Mucosa of stomach (tissue), 1 donor: ENCODE results near the gene OR52N2.

Experiments used
- H3K27me3 ChIP-seq: one replicate; pipeline ENCODE4 v1.7.0; 2013; ENCODE audit warnings: mild to moderate bottlenecking, low read length; ENCODE audit not compliant: control insufficient read depth, insufficient read depth
- H3K36me3 ChIP-seq: one replicate; pipeline ENCODE4 v1.7.0; 2013; ENCODE audit warnings: low read length; ENCODE audit not compliant: control insufficient read depth, insufficient read depth
- H3K4me1 ChIP-seq: one replicate; pipeline ENCODE4 v1.7.0; 2013; ENCODE audit warnings: mild to moderate bottlenecking, low read length; ENCODE audit not compliant: control insufficient read depth, insufficient read depth
- H3K4me3 ChIP-seq: one replicate; pipeline ENCODE4 v1.7.0; 2013; ENCODE audit warnings: low read length
- H3K9ac ChIP-seq: one replicate; pipeline ENCODE4 v1.7.0; 2013; ENCODE audit warnings: mild to moderate bottlenecking, low read length, moderate library complexity
- H3K9me3 ChIP-seq: one replicate; pipeline ENCODE4 v1.7.0; 2013; ENCODE audit warnings: mild to moderate bottlenecking, low read length, moderate library complexity; ENCODE audit not compliant: control insufficient read depth
- donor health status: Pancreatic carcinoma.

Gene OR52N2

GRCh38 chr11:5808500-5809121 lies at the start of gene OR52N2:
Gene OR52N2, plus strand, starts transcription at chr11:5808924. Its CDS starts 11,412 bp downstream, at chr11:5820336.
- H3K9me3 ChIP-seq = no peaks in the 10 kb centered on the region
- H3K36me3 ChIP-seq = no peaks in the 10 kb centered on the region
- H3K27me3 ChIP-seq = peaks cover 5% of the 10 kb centered on the region
- H3K4me3 ChIP-seq = peak within 1 kb of the TSS; percentile 26
- peak within 1 kb of the TSS; percentile 49 for H3K9ac ChIP-seq
- no peaks in the 10 kb centered on the region for H3K4me1 ChIP-seq

GRCh38 chr11:5767056-5767455 lies 41.7 kb upstream of the OR52N2 start:
- H3K4me3 ChIP-seq = no peak overlapping the region

GRCh38 chr11:5783255-5783654 lies 25.5 kb upstream of the OR52N2 start, which contains the start of gene OR52N5:
Gene OR52N5, minus strand, starts transcription at chr11:5783355. Its CDS starts 4,721 bp downstream, at chr11:5778634.
- H3K36me3 ChIP-seq = no peaks in the 10 kb centered on the region
- no peaks in the 10 kb centered on the region for H3K4me1 ChIP-seq
- H3K4me3 ChIP-seq = no peak within 1 kb of the TSS
- H3K27me3 ChIP-seq = no peaks in the 10 kb centered on the region
- H3K9me3 ChIP-seq = no peaks in the 10 kb centered on the region
- no peak within 1 kb of the TSS for H3K9ac ChIP-seq

More at GRCh38 chr11:5767056-5767455, 41.7 kb upstream of the OR52N2 start:
- H3K27me3 ChIP-seq = no peaks in the 10 kb centered on the region
- H3K36me3 ChIP-seq = no peaks in the 10 kb centered on the region
- H3K9me3 ChIP-seq = no peaks in the 10 kb centered on the region
- no peaks in the 10 kb centered on the region for H3K4me1 ChIP-seq
- no peak overlapping the region for H3K9ac ChIP-seq

GRCh38 chr11:5791165-5791564 lies 17.6 kb upstream of the OR52N2 start, which contains the start of gene OR52N1:
Gene OR52N1, minus strand, starts transcription at chr11:5791265. Its CDS starts 2,449 bp downstream, at chr11:5788816.
- Histone ChIP-seq H3K27me3 (no peaks in the 10 kb centered on the region), H3K9ac (no peak within 1 kb of the TSS), H3K4me1 (no peaks in the 10 kb centered on the region), H3K36me3 (no peaks in the 10 kb centered on the region), H3K4me3 (no peak within 1 kb of the TSS), H3K9me3 (no peaks in the 10 kb centered on the region)

GRCh38 chr11:5796541-5796940 lies 12.2 kb upstream of the OR52N2 start:
- no peaks in the 10 kb centered on the region for H3K9me3 ChIP-seq
- H3K27me3 ChIP-seq = no peaks in the 10 kb centered on the region
- no peaks in the 10 kb centered on the region for H3K4me1 ChIP-seq
- no peak overlapping the region for H3K4me3 ChIP-seq
- no peaks in the 10 kb centered on the region for H3K36me3 ChIP-seq
- no peak overlapping the region for H3K9ac ChIP-seq

- Histone ChIP-seq H3K4me3 (no peak overlapping the region), H3K27me3 (peaks cover 2% of the 10 kb centered on the region), H3K9ac (no peak overlapping the region), H3K9me3 (no peaks in the 10 kb centered on the region), H3K36me3 (no peaks in the 10 kb centered on the region), H3K4me1 (no peaks in the 10 kb centered on the region)
Measured at GRCh38 chr11:5803982-5804381, 4.7 kb upstream of the OR52N2 start.

- Histone ChIP-seq H3K36me3 (no peaks in the 10 kb centered on the region), H3K9me3 (no peaks in the 10 kb centered on the region), H3K4me3 (no peak overlapping the region), H3K4me1 (no peaks in the 10 kb centered on the region), H3K9ac (no peak overlapping the region), H3K27me3 (peaks cover 5% of the 10 kb centered on the region)
Measured at GRCh38 chr11:5807580-5807979, 1.1 kb upstream of the OR52N2 start.

GRCh38 chr11:5809122-5809519 lies 397 bp downstream of the OR52N2 start:
- H3K4me1 ChIP-seq = no peaks in the 10 kb centered on the region
- peak overlapping the region; percentile 49 for H3K9ac ChIP-seq
- peaks cover 5% of the 10 kb centered on the region for H3K27me3 ChIP-seq
- H3K9me3 ChIP-seq = no peaks in the 10 kb centered on the region
- no peaks in the 10 kb centered on the region for H3K36me3 ChIP-seq
- peak overlapping the region; percentile 26 for H3K4me3 ChIP-seq

- Histone ChIP-seq H3K4me3 (no peak overlapping the region), H3K4me1 (no peaks in the 10 kb centered on the region), H3K9me3 (no peaks in the 10 kb centered on the region), H3K9ac (no peak overlapping the region), H3K36me3 (no peaks in the 10 kb centered on the region), H3K27me3 (peaks cover 5% of the 10 kb centered on the region)
Measured at GRCh38 chr11:5809905-5810795, 1.4 kb downstream of the OR52N2 start.

GRCh38 chr11:5815534-5815933 lies 6.8 kb downstream of the OR52N2 start:
- no peaks in the 10 kb centered on the region for H3K9me3 ChIP-seq
- no peaks in the 10 kb centered on the region for H3K36me3 ChIP-seq
- H3K4me1 ChIP-seq = no peaks in the 10 kb centered on the region
- H3K27me3 ChIP-seq = no peaks in the 10 kb centered on the region
- no peak overlapping the region for H3K9ac ChIP-seq
- H3K4me3 ChIP-seq = no peak overlapping the region

- no peaks in the 10 kb centered on the region for H3K9me3 ChIP-seq
- no peaks in the 10 kb centered on the region for H3K4me1 ChIP-seq
- H3K27me3 ChIP-seq = no peaks in the 10 kb centered on the region
- no peak overlapping the region for H3K9ac ChIP-seq
- H3K4me3 ChIP-seq = no peak overlapping the region
- no peaks in the 10 kb centered on the region for H3K36me3 ChIP-seq
Measured at GRCh38 chr11:5818245-5818886, 9.6 kb downstream of the OR52N2 start.
